ENCODE results near the gene LSMEM2. TPM values are rescaled to one million over a fixed set of nuclear protein-coding genes. Genes with fewer than 3 reads are reported as not detected.
"Not testable (repeated sequence)": the region's sequence is repeated elsewhere in the genome, so short reads cannot be mapped to it uniquely, and the experiment has no call there.

The LSMEM2 gene
- total RNA-seq, 1 donor from 2014 or later = not detected

DNA sequence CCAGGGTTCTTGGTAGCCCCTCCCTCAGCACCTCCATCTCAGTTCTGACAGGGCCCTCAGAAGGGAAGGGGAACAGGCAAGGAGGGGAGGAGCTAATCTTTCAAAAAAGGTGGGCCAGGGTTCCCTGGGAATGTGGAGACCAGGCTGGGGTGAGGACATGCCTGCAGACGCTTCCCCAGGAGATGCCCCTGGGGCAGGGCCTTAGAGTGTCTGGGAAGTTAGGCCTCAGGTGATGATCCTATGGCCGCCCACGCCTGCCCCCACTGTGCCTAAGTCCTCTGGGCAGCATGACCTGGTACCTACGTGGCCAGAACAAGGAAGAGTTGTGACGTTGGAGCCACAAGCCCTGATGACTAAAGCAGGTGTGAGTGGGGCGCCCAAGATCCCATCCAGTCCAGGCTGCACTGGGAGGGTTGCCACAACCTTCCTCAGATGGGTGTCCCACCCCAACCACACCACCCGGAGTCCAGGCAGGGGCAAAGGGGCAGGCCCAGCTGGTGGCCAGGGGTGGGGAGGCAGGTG, 13.9 kb upstream of the LSMEM2 start:
- peak; percentile 12 for ATAC-seq

DNA sequence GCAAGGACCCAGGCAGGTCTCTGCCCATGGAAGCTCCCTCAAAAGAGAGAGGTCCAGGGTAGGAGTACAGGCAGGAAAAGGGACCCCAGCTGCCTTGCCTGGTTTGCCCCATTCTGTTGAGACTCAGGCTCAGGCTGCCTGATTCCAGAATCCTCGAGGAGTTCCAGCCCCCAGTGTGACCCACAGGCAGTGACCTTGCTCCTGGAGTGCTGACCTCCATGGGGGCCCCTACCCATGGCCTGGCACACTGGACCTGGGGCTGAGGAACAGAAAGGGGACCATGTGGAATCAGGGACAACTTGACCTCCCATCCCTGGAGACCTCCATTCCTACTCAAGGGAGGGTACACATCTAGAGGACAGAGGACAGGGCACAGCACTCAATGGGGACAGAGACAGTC, 13.3 kb upstream of the LSMEM2 start:
- no peak for ATAC-seq

DNA sequence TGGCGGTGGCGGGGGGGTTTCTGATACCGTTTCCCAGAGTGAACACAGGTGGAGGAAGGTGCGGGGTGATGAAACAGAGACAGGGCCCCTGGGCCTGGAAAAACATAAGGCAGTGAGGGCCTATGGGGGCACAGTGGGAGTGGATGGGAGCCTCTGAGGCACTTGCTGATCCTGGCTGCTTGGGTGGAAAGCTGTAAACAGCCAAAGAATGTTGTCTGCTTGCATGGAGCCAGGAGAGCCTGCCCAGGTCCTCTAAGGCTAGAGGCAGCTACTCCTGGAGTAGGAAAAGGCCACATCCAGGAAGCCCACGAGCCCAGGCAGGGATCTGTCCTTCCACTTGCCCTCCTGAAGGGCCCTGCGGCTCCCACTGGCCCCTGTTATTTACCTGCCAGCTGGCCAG, 12.9 kb upstream of the LSMEM2 start:
- no peak for ATAC-seq

DNA sequence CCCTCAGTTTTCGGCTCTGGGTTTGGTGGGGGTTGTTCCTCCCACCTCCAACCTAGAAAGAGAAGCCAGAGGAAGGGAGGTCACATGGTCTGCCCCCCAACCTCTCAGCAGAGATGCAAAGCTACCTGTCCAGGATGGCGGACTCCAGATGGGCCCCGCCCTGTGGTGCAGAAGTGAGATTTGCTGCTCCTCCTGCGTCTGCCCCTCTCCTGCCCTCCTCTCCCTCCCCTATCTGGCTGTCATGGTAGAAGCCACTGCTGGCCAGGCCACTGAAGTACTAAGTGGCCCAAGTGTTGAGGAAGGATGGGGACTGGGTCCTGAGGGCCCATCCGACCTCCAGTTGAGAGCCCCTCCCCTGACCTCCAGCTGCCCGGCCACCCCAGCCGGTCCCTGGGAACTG, 12.1 kb upstream of the LSMEM2 start:
- no peak for ATAC-seq

DNA sequence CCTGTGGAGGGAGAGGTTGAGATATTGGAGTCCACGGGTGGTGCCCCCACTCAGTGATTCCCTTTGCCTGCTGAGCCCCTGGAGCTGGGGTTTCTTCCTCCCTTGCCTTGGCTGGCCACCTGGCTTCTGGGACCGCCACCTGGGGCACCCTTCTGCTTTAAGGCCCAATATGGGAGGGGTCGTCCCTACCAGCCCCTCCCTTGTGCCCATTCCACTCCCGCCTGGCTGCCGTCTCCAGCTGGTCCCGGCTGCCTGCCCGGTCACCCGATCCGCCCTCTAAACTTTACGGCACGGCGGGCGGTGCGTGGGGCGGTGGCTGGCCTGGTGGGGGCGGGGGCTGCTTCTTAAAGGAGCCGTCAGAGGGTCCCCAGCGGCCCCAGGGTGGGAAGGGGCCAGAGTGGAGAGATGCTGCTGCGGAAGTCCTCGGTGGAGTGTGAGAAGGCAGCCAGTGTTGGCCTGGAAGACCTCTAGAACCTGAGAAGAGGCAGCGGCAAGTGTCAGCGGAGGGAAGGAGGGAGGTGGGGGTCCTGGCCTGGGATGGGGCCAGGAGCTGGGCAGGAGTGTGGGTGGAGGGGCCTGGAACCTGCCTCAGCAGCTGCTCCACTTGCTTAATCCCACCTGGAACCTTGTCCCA, 11.5 kb upstream of the LSMEM2 start:
- ATAC-seq = peak; percentile 4

DNA sequence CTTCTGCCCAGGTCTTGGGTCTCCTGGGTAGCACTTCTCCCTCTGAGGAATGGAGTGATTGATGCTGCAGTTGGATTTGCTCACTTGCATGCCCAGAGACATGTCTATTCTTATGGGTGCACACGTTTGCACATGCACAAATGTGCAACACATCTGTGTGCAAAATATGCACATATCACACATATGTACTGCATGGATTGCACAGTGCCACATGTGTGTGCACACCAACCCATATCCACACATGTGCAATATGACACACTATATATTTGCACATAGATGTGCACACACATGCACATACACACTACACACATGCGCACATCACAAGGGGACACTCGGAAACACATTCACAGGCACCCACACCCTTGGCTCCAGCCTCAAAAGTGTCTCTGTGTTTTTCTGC, 10.6 kb upstream of the LSMEM2 start:
- ATAC-seq = no peak

DNA sequence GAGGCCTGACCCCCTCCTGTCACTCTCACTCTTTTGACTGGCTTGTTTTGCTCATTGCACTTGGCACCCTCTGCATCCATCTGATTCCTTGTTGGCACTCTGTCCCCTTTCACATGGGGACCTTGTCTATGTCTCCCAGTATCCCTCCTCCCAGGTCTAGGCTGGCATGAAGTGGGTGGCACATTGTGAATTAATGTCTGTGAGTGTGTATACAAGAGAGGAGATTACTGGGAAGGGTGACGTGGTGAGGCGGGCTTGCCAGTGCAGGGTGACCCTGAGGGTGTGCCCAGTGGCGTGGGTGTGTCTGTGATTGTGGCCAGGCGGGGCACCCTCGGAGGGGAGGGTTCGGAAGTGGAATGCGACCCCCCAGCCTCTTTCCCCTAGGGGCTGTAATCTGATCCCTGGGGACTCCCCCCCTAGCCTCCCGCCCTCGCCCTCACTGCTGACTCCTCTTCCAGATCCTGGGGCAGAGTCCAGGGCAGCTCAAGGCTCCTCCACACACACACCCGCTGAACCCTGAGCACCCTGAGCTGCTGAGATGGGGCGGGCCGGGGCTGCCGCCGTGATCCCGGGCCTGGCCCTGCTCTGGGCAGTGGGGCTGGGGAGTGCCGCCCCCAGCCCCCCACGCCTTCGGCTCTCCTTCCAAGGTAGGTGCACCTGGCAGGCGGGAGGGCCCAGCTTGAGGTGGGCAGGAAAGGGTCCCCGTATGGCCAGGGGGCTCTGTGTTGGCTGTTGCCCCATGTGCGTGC, 10.0 kb upstream of the LSMEM2 start, which contains the start of gene SEMA3B:
TSS of gene SEMA3B (plus strand) at position 445 of the 749 bp plus-strand sequence. CDS start at position 539, 94 bp downstream.
- ATAC-seq = peak; percentile 66

DNA sequence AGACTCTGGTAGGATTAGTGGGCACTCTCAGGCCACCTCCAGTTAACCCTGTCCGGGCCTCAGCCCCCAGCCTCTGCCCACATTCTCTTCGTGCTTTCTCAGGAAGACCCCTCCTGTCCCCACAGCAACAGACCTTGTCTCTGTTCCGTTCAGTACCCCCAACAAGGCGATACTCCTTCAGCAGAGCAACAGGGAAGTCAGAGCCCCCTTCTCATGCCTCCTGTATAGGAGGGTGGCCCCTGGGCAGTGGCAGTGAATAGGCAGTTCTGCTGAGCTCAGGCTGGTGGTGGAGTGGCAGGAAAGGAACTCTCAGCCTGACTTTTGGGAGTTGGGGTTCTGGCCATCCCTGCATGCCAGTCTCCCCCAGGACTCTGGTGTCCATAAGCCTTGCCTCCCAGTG, 9.4 kb upstream of the LSMEM2 start:
- no peak for ATAC-seq

DNA sequence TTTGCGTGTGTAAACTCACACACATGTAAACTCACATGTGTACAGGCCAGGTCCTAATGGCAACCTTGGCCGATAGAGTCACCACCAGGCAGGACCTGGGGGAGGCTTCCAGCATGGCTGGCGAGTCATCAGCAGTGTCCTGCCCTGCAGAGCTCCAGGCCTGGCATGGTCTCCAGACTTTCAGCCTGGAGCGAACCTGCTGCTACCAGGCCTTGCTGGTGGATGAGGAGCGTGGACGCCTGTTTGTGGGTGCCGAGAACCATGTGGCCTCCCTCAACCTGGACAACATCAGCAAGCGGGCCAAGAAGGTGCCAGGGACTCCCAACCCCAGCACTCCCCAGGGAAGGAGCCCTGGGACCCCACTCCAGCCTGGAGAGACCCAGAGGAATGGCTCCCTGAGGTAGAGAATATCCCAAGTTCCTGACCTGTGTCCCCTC, 8.9 kb upstream of the LSMEM2 start:
- ATAC-seq = peak; percentile 14

DNA sequence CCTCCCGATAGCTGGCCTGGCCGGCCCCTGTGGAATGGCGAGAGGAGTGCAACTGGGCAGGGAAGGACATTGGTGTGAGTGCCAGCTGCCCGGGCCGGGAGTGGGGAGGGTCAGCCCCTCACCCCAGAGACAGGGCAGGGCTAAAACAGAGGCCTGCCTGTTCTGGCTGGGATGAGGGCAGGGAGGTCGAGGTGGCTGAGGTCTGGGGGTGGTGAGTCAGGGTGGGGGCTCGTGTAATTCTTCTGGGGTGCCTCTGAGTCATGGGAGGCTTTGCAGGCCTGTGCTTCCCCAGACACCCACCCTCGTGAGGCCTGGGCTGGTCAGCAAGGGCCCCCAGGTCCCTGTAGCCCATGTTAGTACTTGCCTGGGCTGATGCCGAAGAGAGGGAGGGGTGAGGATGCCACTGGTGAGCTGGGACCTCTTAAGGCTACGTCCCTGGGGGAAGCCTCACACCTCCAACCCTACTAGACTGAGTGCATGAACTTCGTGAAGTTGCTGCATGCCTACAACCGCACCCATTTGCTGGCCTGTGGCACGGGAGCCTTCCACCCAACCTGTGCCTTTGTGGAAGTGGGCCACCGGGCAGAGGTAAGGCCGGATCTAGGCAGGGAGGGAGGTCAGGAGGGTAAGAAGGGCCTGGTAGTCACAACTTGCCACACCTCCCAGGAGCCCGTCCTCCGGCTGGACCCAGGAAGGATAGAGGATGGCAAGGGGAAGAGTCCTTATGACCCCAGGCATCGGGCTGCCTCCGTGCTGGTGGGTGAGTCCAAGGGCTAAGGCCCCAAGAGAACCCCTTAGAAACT, 8.3 kb upstream of the LSMEM2 start:
- ATAC-seq = no peak

DNA sequence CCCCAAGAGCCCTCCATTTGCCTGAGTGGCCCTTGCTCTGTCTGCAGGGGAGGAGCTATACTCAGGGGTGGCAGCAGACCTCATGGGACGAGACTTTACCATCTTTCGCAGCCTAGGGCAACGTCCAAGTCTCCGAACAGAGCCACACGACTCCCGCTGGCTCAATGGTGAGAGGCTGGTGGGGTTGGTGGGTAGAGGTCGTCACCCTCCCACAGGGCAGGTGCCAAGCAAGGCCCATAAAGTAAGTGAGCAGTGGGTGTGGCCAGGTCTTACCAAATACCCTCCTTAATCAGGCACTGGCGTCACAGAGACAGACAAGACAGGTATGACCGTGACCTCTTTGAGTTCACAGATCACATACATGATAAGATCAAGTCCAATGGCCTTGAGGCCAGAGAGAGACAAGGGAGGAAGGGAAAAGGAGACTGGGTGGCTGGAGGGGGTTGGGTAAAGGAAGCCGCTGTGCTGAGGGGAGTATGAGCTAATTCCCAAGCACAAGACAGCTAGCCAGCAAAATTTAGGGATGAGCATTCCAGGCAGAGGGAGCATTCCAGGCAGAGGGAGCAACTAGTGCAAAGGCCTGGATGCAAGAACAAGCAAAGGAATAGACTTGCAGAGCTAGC, 7.5 kb upstream of the LSMEM2 start:
- no peak for ATAC-seq

DNA sequence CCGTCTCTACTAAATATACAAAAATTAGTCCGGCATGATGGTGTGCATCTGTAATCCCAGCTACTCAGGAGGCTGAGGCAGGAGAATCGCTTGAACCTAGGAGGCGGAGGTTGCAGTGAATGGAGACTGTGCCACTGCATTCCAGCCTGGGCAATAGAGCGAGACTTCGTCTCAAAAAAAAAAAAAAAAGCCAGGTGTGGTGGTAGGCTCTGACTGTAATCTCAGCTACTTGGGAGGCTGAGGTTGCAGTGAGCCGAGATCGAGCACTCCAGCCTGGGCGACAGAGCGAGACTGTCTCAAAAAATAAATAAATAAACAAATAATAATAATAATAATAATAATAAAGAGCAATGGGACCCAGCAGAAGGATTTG, 6.4 kb upstream of the LSMEM2 start:
- ATAC-seq = not testable (repeated sequence)

DNA sequence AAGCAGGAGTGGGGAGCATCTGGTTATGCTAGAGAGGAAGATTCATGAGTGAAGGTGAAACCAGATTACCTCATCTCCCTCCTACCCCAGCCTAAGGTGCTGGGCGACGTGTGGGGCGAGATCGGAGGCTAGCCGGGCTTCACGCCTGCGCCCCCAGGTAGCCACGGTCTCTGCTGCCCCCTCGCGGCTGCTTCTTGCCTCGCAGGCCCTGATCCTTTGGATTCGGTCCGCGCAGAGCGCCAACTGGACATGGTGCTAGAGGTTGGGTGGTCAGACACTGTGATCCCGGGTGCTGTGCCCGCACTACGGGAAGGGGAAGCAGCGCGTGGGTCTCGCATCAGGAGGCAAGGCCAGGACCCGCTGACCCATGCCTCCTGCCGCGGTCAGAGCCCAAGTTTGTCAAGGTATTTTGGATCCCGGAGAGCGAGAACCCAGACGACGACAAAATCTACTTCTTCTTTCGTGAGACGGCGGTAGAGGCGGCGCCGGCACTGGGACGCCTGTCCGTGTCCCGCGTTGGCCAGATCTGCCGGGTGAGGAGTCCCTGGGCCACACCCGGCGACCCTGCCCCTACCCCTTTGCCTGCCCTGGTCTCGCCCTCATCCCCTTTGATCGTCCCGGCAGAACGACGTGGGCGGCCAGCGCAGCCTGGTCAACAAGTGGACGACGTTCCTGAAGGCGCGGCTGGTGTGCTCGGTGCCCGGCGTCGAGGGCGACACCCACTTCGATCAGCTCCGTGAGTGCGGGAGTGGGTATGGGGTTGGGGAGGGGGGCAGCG, 5.8 kb upstream of the LSMEM2 start:
- peak; percentile 70 for ATAC-seq

DNA sequence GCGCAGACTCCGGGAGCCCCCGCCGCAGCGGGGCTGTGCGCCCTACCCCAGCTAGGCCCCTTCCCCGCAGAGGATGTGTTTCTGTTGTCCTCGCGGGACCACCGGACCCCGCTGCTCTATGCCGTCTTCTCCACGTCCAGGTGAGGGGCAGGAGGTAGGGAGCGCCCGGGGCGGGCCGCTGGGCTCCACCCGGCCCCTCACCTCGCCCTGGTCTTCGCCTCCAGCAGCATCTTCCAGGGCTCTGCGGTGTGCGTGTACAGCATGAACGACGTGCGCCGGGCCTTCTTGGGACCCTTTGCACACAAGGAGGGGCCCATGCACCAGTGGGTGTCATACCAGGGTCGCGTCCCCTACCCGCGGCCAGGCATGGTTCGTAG, 5.2 kb upstream of the LSMEM2 start:
- no peak for ATAC-seq

DNA sequence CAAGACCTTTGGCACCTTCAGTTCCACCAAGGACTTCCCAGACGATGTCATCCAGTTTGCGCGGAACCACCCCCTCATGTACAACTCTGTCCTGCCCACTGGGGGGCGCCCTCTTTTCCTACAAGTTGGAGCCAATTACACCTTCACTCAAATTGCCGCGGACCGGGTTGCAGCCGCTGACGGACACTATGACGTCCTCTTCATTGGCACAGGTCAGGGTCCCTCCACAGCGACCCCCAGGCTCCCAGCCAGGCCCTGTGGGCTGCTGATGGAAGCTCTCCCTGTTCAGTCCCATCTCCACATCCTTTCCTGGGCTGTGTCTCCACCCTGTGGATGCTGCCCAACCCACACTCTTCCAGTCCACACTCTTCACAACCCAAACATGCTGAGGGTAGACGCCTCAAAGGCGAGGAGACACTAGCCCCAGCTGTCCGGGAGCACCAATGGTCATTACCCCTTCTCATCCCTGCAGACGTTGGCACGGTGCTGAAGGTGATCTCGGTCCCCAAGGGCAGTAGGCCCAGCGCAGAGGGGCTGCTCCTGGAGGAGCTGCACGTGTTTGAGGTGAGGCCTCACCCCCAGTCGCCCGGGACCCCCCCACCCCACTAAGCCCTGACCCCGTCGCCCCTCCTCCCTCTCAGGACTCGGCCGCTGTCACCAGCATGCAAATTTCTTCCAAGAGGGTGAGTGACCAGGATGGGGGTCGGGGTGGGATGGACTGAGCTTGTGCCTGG, 4.3 kb upstream of the LSMEM2 start:
- peak; percentile 37 for ATAC-seq

DNA sequence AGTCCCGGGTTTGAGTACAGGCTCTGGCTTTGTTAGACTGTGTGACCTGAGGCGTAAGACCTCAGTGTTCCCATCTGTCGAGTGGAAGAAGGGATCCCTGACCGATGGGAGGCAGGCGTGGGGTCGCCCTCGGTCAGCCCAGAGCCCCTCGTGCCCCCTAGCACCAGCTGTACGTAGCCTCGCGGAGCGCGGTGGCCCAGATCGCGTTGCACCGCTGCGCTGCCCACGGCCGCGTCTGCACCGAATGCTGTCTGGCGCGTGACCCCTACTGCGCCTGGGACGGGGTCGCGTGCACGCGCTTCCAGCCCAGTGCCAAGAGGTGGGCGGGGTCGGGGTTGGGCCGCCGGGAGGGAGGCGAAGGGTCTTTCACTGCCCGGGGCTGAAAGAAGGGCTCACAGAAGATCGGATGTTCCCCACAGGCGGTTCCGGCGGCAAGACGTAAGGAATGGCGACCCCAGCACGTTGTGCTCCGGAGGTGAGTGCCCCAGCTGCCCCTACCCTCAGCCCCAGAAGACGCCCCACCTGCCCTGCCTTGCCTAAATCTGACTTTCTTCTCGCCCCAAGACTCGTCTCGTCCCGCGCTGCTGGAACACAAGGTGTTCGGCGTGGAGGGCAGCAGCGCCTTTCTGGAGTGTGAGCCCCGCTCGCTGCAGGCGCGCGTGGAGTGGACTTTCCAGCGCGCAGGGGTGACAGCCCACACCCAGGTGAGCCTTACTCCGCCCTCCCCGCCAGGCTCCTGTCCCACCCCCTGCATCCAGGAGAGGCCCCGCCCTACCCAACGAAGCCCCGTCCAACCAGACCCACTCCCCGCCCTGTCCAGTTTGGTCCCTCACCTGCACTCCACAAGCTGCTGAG, 3.5 kb upstream of the LSMEM2 start:
- no peak for ATAC-seq

DNA sequence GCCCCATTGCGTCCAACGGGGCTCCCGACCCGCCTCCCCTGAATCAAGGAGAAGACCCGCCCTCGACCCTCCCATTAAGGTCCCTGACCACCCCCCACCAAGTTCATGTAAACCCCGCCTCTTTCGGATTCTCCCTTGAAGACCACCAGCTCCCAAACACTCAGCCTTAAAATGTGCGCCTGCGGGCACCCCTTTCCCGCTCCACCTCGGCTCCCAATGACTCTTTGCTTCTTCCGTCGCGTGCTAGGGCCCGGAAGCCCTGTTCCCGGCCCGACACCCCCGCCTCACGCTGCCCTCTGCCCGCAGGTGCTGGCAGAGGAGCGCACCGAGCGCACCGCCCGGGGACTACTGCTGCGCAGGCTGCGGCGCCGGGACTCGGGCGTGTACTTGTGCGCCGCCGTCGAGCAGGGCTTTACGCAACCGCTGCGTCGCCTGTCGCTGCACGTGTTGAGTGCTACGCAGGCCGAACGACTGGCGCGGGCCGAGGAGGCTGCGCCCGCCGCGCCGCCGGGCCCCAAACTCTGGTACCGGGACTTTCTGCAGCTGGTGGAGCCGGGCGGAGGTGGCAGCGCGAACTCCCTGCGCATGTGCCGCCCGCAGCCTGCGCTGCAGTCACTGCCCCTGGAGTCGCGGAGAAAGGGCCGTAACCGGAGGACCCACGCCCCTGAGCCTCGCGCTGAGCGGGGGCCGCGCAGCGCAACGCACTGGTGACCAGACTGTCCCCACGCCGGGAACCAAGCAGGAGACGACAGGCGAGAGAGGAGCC, 2.7 kb upstream of the LSMEM2 start:
- no peak for ATAC-seq

DNA sequence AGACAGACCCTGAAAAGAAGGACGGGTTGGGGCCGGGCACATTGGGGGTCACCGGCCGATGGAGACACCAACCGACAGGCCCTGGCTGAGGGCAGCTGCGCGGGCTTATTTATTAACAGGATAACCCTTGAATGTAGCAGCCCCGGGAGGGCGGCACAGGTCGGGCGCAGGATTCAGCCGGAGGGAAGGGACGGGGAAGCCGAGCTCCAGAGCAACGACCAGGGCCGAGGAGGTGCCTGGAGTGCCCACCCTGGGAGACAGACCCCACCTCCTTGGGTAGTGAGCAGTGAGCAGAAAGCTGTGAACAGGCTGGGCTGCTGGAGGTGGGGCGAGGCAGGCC, 2.2 kb upstream of the LSMEM2 start:
- no peak for ATAC-seq

DNA sequence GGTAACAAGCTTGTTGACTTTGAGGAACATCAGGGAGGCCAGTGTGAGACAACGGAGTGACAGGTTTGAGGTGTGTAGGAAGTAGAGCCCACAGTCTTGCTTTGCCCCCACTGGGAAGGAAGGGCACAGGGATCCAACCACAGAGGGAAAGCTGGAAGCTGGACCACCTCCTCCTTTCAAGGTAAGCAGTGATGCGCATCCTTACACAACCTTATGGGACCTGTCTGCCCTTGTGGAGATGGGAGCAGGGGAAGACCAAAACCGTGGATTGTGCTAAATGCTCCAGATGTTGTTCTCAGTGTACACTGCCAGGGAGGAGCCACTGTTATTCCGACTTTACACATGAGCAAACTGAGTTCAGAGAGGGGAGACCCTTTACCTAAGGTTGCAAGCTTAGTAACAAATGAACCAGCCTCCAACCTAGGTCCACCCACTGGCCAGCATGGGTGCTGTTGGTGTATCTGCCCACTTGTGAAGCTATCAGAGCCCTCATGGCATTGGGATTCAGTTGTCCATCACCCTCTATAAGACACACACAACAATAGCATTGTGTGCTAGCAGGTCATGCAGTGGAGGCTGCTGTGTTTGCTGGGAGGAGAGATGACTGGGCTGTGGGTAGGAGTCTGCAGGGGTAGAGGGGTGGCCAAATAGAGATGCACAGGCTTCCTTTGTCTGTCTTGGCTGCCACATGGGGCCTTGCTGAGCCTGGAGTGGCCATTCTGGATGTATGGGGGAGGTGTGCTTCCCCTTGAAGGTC, 586 bp upstream of the LSMEM2 start:
- ATAC-seq = no peak

Measured in esophagus mucosa (tissue), 1 donor.